HUDEP-2 (cell line): ENCODE measurements around the gene GRB14.
"Not testable (repeated sequence)": the region's sequence is repeated elsewhere in the genome, so short reads cannot be mapped to it uniquely, and the experiment has no call there.

ENCODE experiments used
- DNase-seq, 76 experiments: peaks; one replicate each; lab custom pipeline; 2025; ENCODE audit not compliant: unreplicated experiment in 76 of 76; lab: John Stamatoyannopoulos, UW

The GRB14 gene

DNA sequence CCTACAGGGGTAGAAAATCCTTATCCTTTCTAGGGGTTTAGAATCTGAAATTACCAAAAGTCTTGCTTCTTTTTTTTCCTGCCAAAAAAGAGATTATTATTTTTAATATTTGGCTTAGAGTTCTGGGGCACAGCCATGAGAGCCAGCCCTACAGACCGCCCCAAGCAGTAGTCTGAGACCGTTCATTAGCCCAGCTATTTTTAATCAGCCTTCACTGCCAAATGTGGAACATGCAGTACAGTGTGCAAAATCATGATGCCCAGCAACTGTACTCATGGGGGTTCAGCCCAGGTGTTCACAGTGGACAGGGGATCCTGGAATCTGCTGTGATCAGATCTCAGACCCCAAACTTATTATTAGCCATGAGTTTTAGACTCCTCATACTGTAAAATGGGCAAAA is 60.4 kb downstream of the GRB14 start:
- no peak for DNase-seq

DNA sequence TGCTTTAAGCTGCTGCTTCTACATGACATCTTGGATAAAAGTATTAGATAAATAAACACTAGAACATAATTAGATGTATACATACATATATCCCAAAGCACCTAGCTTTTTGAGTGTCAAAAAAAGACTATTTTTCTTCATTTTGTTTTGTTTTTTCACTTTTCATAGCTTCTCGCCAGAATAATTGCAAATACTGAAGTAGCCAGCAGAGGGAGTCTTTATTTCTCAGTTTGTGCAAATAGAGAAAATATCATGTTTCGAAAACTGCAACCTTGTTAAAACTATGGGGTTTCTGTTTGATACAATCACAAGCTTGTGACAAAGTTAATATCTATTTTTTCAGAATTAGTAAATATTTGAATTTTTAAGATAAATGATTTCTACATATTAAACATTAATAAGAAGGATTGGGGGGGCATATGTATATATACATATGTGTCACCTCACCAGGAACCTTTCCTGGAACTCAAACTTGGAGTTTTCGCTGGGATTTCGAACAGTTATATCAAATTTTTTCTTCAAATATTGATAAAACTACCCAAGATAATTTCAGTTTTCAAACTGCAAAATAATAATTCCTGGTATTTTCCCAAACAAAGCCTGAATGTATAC is 61.0 kb downstream of the GRB14 start:
- peak in 5 of 76 experiments; percentile 1 to 8 (median 3) for DNase-seq

DNA sequence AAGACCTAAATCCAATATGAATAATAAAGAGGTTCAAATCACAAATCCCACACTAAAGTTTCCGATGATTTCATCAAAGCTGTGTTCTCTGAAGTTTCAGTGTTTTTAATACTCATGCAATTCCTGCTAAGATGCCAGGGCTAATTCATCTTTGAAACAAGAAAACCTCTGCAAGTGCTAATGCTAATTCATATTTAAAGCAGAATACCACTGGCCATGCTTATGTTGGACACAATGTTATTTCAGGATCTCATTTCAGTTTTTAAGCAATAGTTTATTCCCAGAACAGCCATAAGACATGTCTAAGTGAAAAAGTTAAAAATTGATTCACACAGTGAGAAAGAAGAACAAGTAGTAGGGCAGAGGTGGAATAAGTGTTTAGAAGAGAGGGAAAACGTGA is 62.8 kb downstream of the GRB14 start:
- DNase-seq: no peak

DNA sequence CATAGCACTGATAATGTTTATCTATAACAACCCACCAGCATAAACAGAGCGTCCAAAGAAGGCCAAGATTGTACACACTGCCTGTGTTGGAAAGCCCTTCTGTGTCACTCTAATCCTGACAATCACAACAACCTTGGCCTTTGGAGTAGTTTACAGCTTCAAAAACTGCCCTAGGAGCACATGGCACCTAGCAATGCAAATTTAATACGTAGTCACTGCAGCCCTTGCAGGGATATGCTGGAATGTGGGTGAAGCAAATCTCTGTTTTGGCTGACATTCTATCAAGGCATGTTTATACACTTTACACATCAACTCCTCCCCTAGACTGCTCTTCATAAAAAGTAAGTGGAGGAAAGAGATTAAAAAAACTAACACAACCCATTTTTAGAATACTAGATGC is 66.8 kb downstream of the GRB14 start:
- DNase-seq: no peak

DNA sequence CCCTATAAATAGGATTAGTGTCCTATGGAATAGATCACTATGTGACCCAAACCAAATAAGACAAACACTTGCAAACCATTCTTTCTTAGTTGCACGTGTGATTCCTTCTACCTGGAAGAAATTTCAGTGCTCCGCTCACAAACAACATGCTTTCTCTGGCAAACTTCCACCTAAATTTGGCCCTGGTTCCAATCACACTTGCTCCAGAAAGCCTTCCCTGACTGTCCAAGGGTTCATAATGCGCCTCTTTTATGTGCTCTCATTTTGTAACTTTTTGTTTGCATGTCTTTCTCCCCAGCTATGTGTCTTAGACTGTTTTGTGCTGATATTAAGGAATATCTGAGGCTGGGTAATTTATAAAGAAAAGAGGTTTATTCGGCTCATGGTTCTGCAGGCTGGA is 69.8 kb downstream of the GRB14 start:
- DNase-seq: no peak

DNA sequence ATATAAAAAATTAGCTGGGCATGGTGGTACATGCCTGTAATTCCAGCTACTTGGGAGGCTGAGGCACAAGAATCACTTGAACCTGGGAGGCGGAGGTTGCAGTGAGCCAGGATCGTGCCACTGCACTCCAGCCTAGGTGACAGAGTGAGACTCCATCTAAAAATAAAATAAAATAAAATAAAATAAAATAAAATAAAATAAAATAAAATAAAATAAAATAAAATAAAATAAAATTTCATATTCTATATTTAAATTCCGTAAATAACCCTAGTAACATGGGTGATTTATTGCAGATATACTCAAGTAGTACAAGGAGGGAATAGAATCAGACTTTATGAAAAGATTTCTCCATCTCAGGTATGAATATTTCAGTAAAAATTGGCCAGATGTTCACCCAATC is 71.6 kb downstream of the GRB14 start:
- DNase-seq: not testable (repeated sequence)

DNA sequence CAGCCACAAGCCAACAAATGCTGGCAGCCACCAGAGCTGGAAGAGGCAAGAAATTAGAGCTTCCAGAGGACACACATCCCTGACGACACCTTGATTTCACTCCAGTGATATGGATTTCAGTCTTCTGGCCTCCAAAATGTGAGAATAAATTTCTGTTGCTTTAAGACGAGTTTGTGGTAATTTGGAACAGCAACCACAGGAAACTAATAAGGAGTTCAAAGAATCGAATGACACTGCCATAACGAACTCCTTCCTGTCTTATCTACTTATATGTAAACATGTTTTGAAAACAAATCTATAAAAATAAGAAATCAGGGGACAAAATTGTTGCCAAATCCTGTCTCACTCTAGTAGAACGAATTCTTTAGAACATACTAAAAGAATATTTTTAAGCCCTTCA is 75.8 kb downstream of the GRB14 start:
- no peak for DNase-seq

DNA sequence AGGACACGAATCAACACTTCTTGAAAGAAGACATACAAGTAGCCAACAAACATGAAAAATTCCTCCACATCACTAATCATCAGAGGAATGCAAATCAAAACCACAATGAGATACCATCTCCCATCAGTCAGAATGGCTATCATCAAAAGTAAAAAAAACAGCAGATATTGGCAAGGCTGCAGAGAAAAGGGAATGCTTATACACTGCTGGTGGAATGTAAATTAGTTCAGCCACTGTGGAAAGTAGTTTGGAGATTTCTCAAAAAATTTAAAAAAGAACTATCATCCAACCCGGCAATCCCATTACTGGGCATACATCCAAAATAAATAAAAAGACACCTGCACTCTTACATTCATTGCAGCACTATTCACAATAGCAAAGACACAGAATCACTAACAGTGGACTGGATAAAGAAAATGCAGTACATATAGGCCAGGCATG is 78.7 kb downstream of the GRB14 start:
- DNase-seq: no peak

DNA sequence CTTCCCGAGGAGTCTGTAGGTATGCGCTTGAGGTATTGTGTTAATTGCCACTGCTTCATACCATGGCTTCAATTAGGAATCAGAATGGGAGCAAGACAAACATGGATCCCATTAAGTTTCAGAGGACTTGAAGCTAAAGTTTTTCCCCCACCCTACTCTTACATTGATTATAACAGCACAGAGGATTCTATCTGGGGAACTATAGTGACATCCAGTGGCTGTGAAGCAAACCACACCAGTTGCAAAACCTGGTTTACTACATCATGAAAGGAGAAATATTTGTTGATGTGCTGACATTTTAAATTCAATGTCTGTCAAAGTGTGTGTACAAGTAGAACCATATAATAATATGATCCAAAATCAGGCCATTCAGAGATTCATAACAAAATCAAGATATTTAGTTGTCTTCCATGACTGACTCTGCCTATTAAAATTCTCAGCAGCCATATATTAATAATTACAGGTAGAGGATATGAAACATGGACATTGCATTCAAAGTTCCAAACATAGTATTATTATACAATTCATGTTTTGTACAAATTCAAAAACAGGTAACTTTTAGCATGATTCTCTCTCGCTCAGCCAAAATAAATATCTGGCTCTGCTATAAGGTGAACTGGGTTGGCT is 82.9 kb downstream of the GRB14 start:
- peak in 12 of 76 experiments; percentile 1 to 34 (median 6) for DNase-seq

DNA sequence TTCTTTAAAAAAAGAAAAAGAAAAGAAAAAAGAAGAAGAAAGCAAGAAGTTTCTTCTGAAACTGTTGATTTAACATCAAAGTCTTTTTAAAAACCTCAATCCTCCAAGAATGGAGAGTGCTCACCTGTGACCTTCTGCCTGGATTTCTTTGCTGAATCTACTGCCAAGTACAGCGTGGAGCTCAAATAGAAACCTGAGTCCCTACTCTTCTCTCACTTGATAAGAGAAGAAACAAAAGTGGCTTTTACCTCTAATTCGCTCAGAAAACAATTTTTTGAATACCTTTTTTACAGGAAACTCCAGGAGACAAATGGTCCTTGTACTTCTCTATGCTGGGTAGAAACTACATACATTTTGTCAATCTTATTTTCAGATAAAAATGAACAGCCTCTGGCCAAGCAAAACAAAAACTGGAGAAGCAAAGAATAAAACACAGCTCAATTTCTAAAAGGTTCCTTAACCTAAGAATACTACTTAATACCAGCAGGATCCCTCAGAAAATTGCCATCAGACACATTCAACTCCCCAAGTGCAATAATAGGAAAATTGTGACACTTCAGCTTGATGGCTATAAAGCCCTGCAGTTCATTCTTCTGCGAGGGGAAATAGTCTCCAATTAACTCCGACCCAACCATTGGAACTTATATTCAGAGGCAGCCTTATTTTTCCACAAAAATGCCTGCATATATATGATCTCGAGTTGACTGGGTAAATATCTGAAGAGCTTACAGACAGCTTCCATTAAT is 85.8 kb downstream of the GRB14 start:
- DNase-seq: no peak

DNA sequence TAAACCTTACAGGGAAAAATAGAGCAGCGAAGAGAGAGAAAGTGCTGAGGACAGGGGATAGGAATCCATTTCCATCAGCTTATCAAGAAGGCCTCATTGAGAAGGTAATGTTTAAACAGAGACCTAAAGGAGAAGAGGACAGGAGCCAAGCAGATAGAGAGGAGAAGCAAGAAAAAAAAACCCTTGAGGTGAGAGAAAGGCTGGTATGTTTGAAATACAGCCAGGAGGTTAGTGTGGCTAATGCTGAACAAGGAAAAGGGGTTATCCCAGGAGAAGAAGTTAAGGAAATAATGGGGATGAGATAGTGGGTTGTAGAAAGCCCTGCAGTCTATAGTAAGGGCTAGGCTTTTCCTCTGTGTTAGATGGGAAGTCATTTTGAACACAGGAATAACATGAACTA is 90.8 kb downstream of the GRB14 start:
- DNase-seq: no peak

DNA sequence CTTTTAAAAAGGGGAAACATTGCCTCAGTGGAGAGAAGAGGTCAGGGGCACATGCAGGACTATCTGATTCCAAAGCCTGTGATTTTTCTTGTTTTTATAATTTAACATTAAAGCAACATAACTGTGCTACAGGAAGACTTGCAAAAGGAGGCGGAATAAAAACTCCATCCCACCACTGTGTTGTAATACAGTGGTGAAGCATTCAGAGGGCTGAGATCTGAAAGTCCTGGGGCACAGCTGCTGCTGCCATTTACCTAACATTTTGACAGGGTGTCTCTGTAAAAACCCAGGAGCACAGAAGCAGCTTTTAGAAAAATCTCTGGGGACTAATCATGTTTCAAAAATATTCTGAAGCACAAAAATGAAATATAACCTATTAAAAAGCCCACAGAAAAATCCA is 97.6 kb downstream of the GRB14 start:
- no peak for DNase-seq

DNA sequence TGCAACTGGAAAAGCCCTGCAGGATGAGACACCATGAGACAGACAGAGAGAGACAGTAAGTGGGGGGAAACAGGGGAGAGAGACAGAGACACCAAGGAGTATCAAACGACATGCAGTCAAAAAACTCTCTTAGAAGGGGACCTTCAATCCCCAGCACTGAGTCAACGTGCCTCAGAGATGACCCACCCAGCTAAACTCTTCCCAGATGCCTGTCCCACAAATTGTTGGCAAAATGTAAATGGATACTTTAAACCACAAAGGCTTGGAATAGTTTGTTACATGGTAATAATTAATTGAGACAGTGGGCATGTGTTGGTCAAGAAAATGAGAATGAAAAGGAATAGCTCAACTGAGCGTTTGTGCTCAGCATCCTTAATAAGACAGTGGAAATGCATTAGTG is 98.3 kb downstream of the GRB14 start:
- DNase-seq: no peak

DNA sequence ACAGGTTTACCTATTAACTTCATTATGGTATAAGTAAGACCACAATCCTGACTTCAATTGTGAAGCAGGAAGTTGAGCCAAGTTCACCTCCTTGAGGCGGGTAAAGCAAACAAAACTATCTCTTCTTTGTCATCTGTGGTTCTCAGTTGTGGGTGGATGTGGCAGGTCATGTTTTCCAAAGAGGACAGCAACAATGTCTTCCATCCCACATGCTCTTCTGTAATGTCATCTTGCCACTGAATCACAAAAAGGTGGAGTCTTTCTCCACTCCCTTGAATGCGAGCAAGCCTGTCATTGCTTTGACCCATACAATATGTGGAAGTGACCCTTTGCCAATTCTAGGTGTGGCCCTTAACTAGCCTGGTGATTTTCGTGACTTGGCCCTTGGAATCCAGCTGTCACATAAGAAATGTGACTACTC is 98.7 kb downstream of the GRB14 start:
- DNase-seq: no peak

DNA sequence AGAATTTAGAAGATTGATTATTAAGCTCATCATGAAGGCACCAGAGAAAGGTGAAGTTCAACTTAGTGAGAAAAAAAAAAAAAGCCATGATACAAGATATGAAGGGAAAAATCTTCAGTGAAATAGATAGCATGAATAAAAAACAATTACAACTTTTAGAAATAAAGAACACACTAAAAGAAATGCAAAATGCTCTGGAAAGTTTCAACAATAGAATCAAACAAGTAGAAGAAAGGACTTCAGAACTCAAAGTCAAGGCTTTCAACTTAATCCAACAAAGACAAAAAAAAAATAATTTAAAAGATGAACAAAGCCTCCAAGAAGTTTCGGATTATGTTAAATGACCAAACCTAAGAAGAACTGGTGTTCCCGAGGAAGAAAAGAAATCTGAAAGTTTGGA is 105.5 kb downstream of the GRB14 start:
- no peak for DNase-seq

DNA sequence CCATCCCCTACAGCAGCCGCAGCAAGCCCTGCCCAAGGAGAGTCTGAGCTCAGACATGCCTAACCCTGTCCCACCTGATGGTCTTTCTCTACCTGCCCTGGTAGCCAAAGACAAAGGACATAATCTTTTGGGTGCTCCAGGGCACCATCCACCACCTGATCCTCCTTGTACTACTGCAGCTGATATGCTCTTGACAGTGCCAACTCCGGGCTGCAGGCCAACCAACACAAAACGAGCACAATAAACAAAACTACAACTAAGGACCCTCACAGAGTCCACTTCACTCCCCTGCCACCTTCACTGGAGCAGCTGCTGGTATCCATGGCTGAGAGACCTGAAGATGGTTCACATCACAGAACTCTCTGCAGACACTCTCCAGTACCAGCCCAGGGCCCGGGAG is 106.3 kb downstream of the GRB14 start:
- no peak for DNase-seq

DNA sequence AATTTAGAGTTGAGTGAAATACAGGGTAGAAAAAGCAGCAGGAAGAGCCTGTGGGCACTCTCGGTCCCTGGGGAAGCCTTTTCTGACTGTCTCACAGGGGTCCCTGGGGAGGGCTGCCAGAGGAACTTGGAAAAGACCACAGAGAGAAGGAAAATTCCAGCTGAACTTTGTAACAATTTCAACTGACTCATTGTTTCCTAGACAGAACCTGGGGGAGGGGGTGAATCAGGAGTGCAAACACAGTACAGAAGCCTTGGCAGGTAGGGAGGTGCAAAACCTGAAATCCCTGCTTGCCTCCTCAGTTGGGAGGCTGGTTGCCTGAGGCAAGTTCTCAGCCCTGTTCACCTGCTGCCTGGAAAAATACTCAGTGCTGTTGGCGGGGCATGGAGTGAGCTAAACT is 106.8 kb downstream of the GRB14 start:
- no peak for DNase-seq

DNA sequence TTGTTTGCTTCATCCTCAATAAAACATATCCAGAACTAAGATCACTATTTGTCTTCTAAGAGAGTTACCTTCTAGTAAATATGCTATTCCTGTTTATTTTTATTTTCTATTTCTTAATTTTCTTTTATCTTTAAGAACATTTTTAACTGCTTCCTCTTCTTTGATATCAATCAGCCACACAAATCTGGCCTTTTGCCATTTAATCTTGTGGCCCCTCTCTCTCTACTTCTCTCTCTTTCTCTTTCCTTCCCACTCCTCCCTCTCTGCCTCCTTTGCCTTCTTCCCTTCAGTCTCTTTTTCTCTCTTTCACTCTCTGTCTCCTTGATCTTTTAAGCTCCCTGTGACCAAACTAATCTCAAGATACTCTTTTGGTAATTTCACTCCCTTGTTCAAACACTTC is 108.4 kb downstream of the GRB14 start:
- DNase-seq: no peak

DNA sequence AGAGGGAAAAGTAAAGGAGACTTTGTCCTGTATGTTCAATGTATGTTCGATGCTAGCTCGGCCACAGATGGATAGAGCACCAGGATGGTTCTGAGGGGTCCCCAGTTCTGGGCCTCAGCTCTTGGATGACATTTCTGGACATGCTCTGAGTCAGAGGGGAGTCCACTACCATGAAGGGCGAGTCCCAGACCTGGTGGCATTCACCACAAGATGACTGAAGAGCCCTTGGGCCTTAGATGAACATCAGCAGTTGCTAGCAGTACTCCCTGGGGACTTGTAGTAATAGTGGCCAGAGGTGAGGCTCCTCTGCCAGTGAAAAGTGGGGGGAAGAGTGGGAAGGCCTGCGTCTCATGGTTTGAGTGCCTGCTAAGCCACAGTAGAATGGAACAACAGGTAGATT is 109.5 kb downstream of the GRB14 start:
- peak in 1 of 76 experiments; percentile 9 for DNase-seq

DNA sequence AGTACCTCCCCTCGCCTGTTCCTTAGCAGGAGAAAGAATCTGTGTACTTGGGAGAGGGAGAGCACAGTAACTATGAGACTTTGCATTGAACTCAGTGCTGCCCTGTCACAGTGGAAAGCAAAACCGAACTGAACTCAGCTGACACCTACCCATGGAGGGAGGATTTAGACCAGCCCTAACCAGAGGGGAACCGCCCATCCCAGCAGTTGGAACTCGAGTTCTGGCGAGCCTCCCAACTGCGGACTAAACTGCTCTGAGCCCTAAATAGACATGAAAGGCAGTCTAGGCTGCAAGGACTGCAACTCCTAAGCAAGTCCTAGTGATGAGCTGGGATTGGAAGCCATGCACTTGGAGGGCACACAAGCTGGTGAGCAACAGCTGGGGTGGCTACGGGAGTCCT is 110.4 kb downstream of the GRB14 start:
- peak in 20 of 76 experiments; percentile 2 to 63 (median 28) for DNase-seq

DNA sequence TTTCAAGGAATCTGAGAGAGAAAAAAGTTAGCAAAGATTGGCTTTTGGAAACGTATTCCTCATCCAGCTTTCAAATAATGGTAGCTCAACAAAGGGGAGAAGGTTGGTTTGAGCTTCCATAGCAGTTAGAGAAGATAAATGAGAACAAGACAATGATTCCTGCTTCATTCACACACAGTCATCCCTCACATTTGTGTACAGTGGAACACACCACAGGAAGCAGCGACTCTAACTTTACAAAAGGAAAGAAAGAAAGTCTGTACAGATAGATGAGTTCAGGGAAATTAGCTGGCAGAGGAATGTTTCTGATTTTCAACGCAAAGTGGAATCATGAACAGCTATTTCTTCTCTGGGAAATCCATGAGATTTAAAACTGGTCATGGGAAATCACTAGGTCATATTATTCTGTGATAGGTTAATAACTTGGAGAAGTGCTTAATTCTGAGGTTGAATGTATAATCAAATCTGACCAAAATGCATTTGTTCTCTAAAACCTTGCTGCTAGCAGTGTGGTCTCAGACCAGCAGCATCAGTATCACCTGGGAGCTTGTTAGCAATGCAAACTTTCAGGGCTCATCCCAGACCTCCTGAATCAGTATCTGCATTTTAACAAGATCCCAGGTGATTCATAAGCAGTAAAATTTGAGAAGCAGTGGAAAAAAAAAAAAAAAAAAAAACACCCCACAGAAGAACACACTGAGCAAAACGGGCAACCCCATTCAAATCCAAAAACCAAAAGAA is 112.0 kb downstream of the GRB14 start:
- no peak for DNase-seq
